ENCODE results near the gene TEX13A. TPM values are rescaled to one million over a fixed set of nuclear protein-coding genes. Genes with fewer than 3 reads are reported as not detected.

TEX13A gene, protein sequence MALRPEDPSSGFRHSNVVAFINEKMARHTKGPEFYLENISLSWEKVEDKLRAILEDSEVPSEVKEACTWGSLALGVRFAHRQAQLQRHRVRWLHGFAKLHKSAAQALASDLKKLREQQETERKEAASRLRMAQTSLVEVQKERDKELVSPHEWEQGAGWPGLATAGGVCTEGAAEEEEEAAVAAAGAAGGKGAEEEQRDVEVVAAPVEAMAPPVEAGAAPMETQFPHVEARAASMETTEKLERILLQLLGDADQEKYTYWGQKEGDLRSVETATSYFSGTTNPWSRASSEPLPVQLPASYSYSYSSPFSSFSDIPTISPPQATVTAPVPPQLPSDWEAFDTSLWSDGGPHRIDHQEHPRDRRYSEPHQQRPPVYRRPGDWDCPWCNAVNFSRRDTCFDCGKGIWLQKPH
- not detected in 2 replicates for total RNA-seq

DNA sequence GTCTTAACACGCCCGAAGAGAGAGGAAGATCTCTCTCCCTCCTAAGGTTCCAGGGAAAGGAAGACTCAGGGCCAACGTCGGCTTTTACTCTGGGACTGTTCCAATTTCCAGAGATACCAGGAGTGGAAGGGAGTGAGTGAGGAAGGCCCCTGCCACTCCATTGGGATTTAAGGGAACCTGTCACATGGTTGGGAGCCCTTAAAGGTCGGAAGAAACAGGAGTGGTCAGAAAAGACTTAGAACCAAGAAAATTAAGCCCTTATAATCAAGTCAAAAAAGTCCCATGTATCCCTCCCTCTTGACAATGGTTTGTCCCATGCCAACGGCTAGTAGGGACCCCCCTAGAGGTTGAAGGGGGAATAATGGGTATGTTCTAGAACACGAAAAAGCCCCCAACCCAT lies at the start of gene TEX13A:
TEX13A (minus strand) TSS at position 59 of the 400 bp plus-strand sequence. CDS start 297 bp downstream, outside the sequence.

Data from placental pericyte (primary cell).